ENCODE measurements around the gene FAM174C.

The FAM174C gene

DNA sequence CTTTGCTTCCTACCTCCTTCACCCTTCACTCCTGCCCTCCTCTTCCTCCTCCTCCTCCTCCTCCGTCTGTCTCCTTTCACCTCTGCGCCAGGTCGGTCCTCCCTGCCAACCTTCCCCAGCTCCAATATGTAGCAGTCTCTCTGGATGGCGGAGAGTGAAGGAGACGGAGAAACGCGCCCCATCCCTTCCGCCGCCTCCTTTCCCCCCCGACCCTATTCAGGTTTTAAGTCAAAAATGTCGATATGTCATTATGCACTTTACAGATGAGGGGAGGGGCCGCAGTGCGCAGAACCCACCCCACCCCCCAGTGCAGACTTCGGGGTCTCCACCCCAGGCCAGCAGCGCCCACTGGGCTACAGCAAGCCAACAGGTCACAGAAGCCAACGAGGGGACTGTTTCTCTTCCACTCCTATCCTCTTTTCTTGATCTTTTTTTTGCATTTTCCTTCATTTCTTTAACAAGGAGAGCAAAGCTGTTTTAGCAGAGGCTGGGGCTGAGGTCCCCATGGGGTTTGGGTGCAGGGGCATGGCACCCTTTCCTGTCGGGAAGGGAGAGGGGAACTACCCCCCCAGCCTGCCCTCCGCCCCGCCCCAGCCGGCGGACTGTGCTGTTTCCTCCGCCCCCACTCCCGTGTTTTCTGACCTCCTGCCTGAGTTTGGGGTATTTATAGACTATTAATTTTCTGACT lies 17.7 kb upstream of the FAM174C start:
- peaks cover 45% of the 10 kb centered on the region for H3K4me1 Mint-ChIP-seq
- H3K27me3 Mint-ChIP-seq: no peaks in the 10 kb centered on the region
- peak overlapping the region; percentile 100 for H3K27ac Mint-ChIP-seq (ENCODE audit: low read depth)
- no peaks in the 10 kb centered on the region for H3K9me3 Mint-ChIP-seq
- H3K4me3 Mint-ChIP-seq: peak overlapping the region; percentile 95
- ATAC-seq (replicated peaks; ENCODE audit: extremely low read depth, poor library complexity, severe bottlenecking) (no peak), DNase-seq (ENCODE audit: low spot score in 2 of 2) (no peak)
- peaks cover 77% of the 10 kb centered on the region for H3K36me3 Mint-ChIP-seq (ENCODE audit: insufficient read depth)

DNA sequence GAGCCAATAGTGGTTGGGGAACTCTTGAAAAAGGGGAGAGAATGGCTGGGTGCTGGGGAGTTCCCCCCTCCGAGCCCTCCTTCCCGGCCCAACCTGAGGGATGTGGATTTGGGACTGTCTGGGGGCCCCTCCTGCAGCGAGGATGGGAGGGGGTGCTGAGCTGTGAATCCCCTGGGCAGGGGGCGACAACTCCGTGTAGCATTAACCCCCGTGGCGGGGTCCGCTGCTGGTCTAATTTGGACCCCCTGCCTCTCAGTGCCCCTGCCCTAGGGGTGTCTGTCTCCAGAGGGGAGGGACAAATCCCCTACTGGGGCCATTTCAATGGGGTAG lies 17.2 kb upstream of the FAM174C start:
- no peak for DNase-seq (ENCODE audit: low spot score in 2 of 2)
- peaks cover 50% of the 10 kb centered on the region for H3K4me1 Mint-ChIP-seq
- ATAC-seq (replicated peaks; ENCODE audit: extremely low read depth, poor library complexity, severe bottlenecking): no peak
- H3K36me3 Mint-ChIP-seq (ENCODE audit: insufficient read depth): peaks cover 73% of the 10 kb centered on the region
- H3K27ac Mint-ChIP-seq (ENCODE audit: low read depth): peak overlapping the region; percentile 100
- H3K27me3 Mint-ChIP-seq: no peaks in the 10 kb centered on the region
- peak overlapping the region; percentile 95 for H3K4me3 Mint-ChIP-seq
- no peaks in the 10 kb centered on the region for H3K9me3 Mint-ChIP-seq

DNA sequence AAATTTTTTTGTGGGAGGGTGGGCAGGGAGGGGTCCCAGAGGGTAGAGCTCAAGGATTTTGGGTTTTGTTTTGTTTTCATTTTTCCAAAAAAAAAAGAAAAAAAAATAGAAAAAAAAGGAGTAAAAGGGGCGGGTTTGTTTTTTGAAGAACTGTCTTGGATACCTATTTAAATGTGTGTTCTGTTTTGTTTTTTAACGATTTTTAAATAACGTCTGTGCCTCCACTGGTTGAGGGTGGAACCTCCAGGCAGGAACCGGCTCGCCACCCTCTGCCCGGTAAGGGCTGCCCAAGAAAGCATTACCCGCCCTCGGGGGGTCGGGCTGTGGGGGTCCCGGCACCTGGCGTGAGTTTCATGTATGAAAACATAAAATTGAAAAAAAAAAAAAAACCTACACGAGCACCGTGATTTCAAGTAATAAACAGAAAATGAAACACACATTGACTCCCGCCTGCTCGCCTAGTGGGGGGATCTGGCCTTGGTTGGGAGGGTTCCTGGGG lies 16.6 kb upstream of the FAM174C start:
- Mint-ChIP-seq H3K9me3 (no peaks in the 10 kb centered on the region), H3K36me3 (ENCODE audit: insufficient read depth) (peaks cover 67% of the 10 kb centered on the region), H3K27ac (ENCODE audit: low read depth) (peak overlapping the region; percentile 100), H3K27me3 (no peaks in the 10 kb centered on the region), H3K4me3 (peak overlapping the region; percentile 95), H3K4me1 (peaks cover 48% of the 10 kb centered on the region)
- DNase-seq (ENCODE audit: low spot score in 2 of 2) (no peak), ATAC-seq (replicated peaks; ENCODE audit: extremely low read depth, poor library complexity, severe bottlenecking) (peak; percentile 5)

DNA sequence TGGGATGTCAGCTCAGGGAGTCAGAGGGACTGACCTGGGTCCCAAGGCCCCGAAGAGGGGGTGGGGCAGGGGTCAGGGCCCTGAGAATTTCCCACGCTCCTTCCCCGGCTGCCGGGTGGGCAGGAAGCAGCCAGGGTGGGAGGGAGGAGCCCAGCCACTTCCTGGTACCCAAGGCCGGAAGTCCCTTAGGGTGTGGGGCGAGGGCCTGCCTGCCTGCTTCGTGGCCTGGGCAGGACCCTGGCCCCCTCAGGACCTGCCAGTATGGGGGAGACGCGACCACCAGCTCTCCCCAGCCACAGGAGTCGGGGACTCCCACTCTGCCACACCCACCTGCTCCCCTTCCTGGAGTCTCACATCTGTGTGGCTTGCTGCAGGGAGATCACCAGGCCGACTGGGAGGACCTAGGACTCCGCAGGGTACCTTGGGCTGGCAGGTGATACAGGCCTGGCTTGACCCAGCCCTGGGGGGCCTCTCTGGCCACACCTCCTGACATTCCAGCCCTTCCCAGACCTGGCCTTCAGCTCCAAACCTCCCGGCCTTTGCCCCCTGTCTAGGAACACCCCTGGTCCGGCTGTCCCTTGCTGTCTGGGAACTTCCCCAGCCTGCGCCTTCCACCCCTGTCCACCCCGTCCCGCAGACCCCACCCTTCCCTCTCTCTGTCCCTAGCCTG lies 16.0 kb upstream of the FAM174C start:
- peak overlapping the region; percentile 95 for H3K4me3 Mint-ChIP-seq
- peaks cover 67% of the 10 kb centered on the region for H3K36me3 Mint-ChIP-seq (ENCODE audit: insufficient read depth)
- H3K27me3 Mint-ChIP-seq: no peaks in the 10 kb centered on the region
- peaks cover 48% of the 10 kb centered on the region for H3K4me1 Mint-ChIP-seq
- ATAC-seq (replicated peaks; ENCODE audit: extremely low read depth, poor library complexity, severe bottlenecking): peak; percentile 40
- DNase-seq (ENCODE audit: low spot score in 2 of 2): peak; percentile 61 to 68
- H3K9me3 Mint-ChIP-seq: no peaks in the 10 kb centered on the region
- H3K27ac Mint-ChIP-seq (ENCODE audit: low read depth): peak overlapping the region; percentile 100

DNA sequence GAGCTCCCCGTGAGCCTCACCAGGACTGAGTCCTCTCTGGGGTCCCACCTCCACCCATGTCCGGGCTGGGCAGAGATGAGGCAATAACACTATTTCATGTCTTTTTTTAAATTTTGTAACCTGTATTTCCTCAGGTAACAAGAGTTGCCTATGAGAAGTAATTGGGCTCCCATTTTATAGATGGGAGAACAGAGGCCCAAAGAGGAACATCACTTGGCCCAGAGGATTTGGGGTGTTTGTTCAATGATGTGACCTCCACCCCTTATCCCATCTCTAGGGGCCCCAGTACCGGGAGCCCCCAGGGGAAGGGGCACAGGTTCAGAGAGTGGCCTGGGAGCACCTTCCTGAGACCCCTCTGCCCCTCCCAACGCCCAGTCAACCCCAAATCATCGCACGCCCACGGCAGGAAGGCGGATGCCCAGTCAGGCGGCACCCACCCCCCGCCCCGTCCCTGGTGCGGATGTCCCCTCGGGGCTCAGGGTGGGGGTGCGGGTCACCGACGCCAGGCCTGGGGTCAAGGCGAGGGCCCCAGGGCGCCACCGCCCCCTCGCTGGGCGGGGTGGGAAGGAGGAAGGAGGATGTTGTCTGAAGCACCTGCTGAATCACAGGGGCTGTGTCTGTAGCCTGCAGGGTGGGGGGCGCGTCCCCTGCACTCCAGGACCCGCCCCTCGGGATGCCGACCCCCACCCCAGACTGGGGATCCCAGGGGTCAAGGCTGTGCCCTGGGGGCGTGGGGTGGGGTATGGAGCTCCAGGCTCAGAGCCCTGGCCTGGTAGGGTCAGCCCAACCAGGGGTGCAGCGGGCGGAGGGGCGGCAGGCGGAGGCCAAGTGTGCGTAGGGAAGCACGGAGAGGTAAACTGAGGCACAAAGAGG lies 15.2 kb upstream of the FAM174C start:
- Mint-ChIP-seq H3K27me3 (no peaks in the 10 kb centered on the region), H3K27ac (ENCODE audit: low read depth) (peak overlapping the region; percentile 100), H3K9me3 (no peaks in the 10 kb centered on the region), H3K36me3 (ENCODE audit: insufficient read depth) (peaks cover 59% of the 10 kb centered on the region), H3K4me3 (peak overlapping the region; percentile 95), H3K4me1 (peaks cover 55% of the 10 kb centered on the region)
- peak; percentile 10 for ATAC-seq (replicated peaks; ENCODE audit: extremely low read depth, poor library complexity, severe bottlenecking)
- DNase-seq (ENCODE audit: low spot score in 2 of 2): no peak

DNA sequence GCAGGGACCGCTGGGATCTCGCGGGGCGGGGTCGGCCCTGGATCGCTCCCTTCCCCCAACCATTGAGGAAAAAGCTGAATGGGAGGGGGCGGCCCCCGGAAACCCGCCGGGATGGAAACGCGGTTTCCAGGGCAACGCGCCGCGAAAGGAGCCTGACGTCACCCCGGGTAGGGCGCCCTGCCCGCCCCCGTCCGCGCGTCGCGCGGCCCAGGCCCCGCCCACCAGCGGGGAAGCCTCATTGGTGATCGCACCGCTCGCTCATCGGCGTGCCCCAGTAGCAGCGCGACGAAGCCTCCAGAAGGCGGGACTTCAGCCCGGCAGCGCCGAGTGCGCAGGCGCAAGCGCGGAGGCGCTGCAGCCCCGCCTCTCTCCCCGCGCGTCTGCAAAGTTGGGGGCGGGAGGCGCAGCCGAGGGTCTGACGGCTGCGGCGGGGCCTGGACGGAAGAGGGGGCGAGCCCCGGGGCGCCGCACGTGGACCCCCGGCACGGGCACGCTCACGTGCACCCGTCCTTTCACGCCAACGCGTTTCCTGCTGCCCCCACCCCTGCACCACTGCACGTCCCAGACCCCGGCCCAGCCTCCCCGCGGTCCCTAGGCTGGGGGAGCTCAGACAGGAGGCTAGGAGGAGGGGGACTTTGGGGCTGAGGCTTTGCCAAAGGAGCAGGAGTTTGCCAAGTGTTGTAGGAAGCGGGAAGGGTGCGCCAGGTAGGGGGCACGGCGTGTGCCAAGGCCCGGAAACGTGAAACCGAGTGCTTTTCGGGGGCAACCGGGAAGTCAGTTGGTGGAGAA lies 14.4 kb upstream of the FAM174C start:
- H3K36me3 Mint-ChIP-seq (ENCODE audit: insufficient read depth): peaks cover 54% of the 10 kb centered on the region
- no peaks in the 10 kb centered on the region for H3K27me3 Mint-ChIP-seq
- peak overlapping the region; percentile 95 for H3K4me3 Mint-ChIP-seq
- peak overlapping the region; percentile 100 for H3K27ac Mint-ChIP-seq (ENCODE audit: low read depth)
- ATAC-seq (replicated peaks; ENCODE audit: extremely low read depth, poor library complexity, severe bottlenecking) (peak; percentile 79), DNase-seq (ENCODE audit: low spot score in 2 of 2) (peak; percentile 87 to 97)
- H3K9me3 Mint-ChIP-seq: no peaks in the 10 kb centered on the region
- peaks cover 60% of the 10 kb centered on the region for H3K4me1 Mint-ChIP-seq

DNA sequence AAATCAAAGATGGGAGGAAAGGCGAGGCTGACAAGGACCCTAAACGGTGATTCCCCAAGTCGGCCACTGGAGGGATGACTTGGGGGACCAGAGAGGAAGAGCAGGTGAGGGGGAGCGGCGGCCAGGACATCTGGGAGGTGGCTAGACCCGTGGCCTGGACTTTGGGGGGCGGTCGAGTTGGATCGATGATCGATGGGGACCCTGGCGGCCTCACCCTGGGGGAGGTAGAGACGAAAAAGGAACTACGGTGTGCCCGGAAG lies 13.9 kb upstream of the FAM174C start:
- DNase-seq (ENCODE audit: low spot score in 2 of 2) (no peak), ATAC-seq (replicated peaks; ENCODE audit: extremely low read depth, poor library complexity, severe bottlenecking) (peak; percentile 1)
- H3K27me3 Mint-ChIP-seq: no peaks in the 10 kb centered on the region
- H3K27ac Mint-ChIP-seq (ENCODE audit: low read depth): peak overlapping the region; percentile 100
- peaks cover 62% of the 10 kb centered on the region for H3K4me1 Mint-ChIP-seq
- H3K4me3 Mint-ChIP-seq: peak overlapping the region; percentile 95
- no peaks in the 10 kb centered on the region for H3K9me3 Mint-ChIP-seq
- peaks cover 50% of the 10 kb centered on the region for H3K36me3 Mint-ChIP-seq (ENCODE audit: insufficient read depth)

DNA sequence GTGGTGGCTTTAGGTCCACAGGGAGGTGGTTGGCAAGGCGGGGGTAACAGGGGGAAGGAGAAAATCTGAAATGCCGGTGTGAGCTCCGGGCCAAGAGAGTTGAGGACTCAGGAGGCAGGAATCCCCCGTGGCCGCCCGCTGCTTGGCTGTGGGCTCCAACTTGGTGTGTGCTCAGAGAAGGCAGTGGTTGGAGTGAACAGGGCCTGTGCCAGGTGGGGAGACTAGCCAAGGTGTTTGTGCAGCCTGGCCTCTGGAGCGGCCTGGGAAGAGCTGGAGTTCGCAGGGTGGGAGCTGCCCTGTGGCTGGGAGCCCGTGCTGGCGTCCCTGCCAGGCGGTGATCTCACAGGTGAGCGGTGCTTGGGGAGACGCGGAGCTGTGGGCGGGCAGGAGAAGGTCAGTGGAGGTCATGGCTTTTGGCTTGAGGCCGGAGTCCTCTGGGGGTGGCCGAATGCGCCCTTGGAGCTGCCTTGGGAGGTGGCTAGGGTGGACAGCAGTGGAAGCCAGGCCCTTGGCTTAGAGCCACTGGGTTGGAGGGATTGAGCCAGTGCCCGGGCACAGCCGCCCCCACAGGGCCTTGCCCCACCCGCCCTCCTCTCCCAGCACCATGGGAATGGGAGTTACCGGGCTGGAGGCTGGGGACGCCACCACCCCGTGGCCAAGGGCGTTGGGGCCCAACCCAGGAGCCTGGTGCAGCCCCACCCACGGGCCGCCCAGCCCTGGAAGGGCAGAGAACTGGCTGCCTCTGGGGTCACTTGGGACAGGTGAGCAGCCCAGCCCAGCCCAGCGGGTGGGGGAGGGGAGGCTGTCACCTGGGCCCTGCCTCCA lies 13.3 kb upstream of the FAM174C start:
- DNase-seq (ENCODE audit: low spot score in 2 of 2) (peak in 1 of 2 donors; percentile 44), ATAC-seq (replicated peaks; ENCODE audit: extremely low read depth, poor library complexity, severe bottlenecking) (no peak)
- H3K27ac Mint-ChIP-seq (ENCODE audit: low read depth): peak overlapping the region; percentile 100
- peak overlapping the region; percentile 95 for H3K4me3 Mint-ChIP-seq
- no peaks in the 10 kb centered on the region for H3K27me3 Mint-ChIP-seq
- H3K36me3 Mint-ChIP-seq (ENCODE audit: insufficient read depth): peaks cover 46% of the 10 kb centered on the region
- no peaks in the 10 kb centered on the region for H3K9me3 Mint-ChIP-seq
- peaks cover 62% of the 10 kb centered on the region for H3K4me1 Mint-ChIP-seq

DNA sequence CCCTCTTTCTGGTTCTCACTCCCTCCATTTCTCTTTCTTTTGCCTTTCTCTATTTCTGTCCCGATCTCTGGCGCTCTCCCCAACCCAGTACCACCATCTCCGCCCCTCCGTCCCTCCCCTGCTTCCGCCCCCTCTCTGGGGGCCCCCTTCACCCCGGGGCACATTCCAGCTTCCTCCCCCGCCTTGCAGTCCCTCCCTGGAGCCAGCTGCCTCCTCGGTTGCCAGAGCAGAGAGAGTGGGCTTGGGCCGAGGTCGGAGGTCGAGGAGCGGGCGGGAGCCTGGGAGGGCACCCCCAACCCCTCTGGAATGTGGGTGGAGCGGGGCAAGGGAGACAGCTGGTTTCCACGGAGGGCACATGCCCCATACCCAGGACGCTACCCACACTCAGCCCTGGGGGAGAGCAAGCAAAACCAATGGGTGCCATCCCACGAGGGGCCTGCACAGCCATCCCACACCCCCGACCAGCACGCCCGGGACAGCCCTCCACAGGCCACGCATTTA lies 12.7 kb upstream of the FAM174C start:
- H3K27ac Mint-ChIP-seq (ENCODE audit: low read depth): peak overlapping the region; percentile 100

DNA sequence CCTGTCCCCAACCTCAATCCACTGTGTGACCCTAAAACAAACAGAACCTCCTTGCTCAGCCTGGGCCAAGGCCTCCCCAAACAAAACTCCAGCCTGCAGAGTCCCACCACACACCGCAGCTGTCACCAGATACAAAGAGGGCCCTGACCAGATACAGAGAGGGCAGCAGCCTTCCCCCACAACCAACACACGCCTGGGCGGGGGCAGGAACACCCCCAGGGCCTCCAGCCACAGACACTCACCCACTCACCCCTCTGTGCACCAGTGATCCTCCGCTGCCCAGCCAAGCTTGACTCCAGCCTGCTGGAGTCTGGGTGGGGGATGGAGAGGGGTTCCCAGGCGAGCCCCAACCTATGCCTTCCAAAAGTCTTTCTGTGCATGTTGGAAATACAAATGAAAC lies 12.1 kb upstream of the FAM174C start:
- Mint-ChIP-seq H3K4me1 (peaks cover 64% of the 10 kb centered on the region), H3K36me3 (ENCODE audit: insufficient read depth) (peaks cover 36% of the 10 kb centered on the region), H3K9me3 (no peaks in the 10 kb centered on the region), H3K4me3 (peak overlapping the region; percentile 95), H3K27me3 (no peaks in the 10 kb centered on the region), H3K27ac (ENCODE audit: low read depth) (peak overlapping the region; percentile 100)
- no peak for DNase-seq (ENCODE audit: low spot score in 2 of 2)
- no peak for ATAC-seq (replicated peaks; ENCODE audit: extremely low read depth, poor library complexity, severe bottlenecking)

More for the DNA sequence above, 12.7 kb upstream of the FAM174C start:
- H3K4me1 Mint-ChIP-seq: peaks cover 64% of the 10 kb centered on the region
- H3K27me3 Mint-ChIP-seq: no peaks in the 10 kb centered on the region
- H3K36me3 Mint-ChIP-seq (ENCODE audit: insufficient read depth): peaks cover 41% of the 10 kb centered on the region
- no peaks in the 10 kb centered on the region for H3K9me3 Mint-ChIP-seq
- H3K4me3 Mint-ChIP-seq: peak overlapping the region; percentile 95
- ATAC-seq (replicated peaks; ENCODE audit: extremely low read depth, poor library complexity, severe bottlenecking) (no peak), DNase-seq (ENCODE audit: low spot score in 2 of 2) (no peak)

DNA sequence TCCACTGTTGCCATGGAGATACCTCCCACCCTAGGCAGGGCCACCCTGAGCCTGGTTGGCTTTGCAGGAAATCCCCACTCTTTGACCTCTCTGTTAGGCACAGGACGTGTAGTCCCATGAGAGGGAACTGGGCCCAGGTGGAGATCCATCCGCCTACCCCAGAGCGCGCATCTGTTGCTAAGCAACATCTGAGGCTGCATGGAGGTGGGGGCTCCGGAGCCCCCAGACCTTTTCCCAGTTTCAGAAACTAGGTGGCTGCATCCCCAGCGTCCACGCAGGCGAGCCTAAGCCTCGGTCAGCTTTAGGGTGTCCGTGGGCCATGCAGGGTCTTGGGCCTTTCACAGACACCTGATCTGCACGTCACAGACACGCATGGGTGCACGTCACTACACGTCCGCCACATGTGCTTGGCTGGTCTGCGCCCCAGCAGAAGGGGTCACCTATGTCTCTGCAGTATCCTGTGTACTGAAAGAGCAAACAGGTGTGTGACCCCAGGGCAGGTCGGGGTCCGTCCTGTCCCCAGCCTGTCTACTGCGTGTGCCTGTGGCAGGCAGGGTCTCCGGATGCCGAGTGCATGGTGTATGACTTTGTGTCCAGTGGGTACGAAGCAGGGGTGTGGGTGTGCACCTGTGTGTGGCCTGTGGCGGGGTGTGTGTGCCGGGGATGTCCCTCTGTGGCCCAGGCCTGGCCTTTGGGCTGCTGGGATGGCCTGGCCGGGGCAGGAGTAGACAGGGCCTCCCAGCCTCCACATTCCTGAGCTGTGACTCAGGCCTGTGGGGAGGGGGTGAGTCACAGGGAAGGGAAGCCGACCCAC lies 10.3 kb upstream of the FAM174C start:
- H3K27me3 Mint-ChIP-seq: no peaks in the 10 kb centered on the region
- H3K27ac Mint-ChIP-seq (ENCODE audit: low read depth): peak overlapping the region; percentile 25
- no peaks in the 10 kb centered on the region for H3K9me3 Mint-ChIP-seq
- peak overlapping the region; percentile 58 for H3K4me3 Mint-ChIP-seq
- peaks cover 32% of the 10 kb centered on the region for H3K36me3 Mint-ChIP-seq (ENCODE audit: insufficient read depth)
- H3K4me1 Mint-ChIP-seq: peaks cover 61% of the 10 kb centered on the region
- no peak for DNase-seq (ENCODE audit: low spot score in 2 of 2)
- ATAC-seq (replicated peaks; ENCODE audit: extremely low read depth, poor library complexity, severe bottlenecking): no peak

All from central memory CD8-positive, alpha-beta T cell (primary cell).